ENCODE measurements around the gene SEPHS2. TPM values are rescaled to one million over a fixed set of nuclear protein-coding genes. Genes with fewer than 3 reads are reported as not detected.

Gene SEPHS2
- total and polyA plus RNA-seq, 2 of the 8 experiments (the other 6 are each of a cell fraction or from before 2014, with no cell fraction given) = 28.2 to 61.8 TPM

GRCh38 chr16:30473231-30474073, 27.8 kb upstream of the SEPHS2 start (continued):
- TF ChIP-seq CHD7 (IDR thresholded peaks at IDR 0.05; ENCODE audit: insufficient replicate concordance, low read length) (no peak), NANOG (IDR thresholded peaks at IDR 0.05; ENCODE audit: insufficient read depth, low read depth, low read length, poor library complexity, severe bottlenecking) (no peak), RBBP5 (IDR thresholded peaks at IDR 0.05; ENCODE audit: borderline replicate concordance, low read depth, low read length) (no peak)
